PFSK-1 (cell line): ENCODE results near the gene DDX24.

Experiments
- FOXP2 ChIP-seq: optimal IDR thresholded peaks from 2 replicates; pipeline ENCODE3; 2011; ENCODE audit warnings: borderline replicate concordance, control low read depth, inconsistent platforms; ENCODE audit not compliant: insufficient read depth; ENCODE audit errors: extremely low read length, extremely low read depth
- POLR2AphosphoS5 ChIP-seq: IDR thresholded peaks from 2 replicates; pipeline ENCODE4 v1.6.1; 2012; ENCODE audit warnings: low read depth, mild to moderate bottlenecking, control low read depth, low read length, moderate library complexity
- SIN3A ChIP-seq: IDR thresholded peaks from 2 replicates; pipeline ENCODE4 v1.6.1; 2012; ENCODE audit warnings: mild to moderate bottlenecking, low read length, moderate library complexity, borderline replicate concordance; ENCODE audit not compliant: insufficient read depth
- TAF1 ChIP-seq: IDR thresholded peaks from 2 replicates; pipeline ENCODE4 v1.6.1; 2012; ENCODE audit warnings: low read length, control low read depth, borderline replicate concordance; ENCODE audit not compliant: insufficient read depth
- TF ChIP-seq, protein P1 (sequence below), 2 experiments: IDR thresholded peaks; 2 replicates each; pipeline versions ENCODE4 v1.6.1 to v1.8.0; 2011 to 2012; ENCODE audit warnings: low read depth in 2 of 2, low read length in 2 of 2, control low read depth in 1 of 2, inconsistent platforms in 1 of 2, mild to moderate bottlenecking in 1 of 2, moderate library complexity in 1 of 2; ENCODE audit not compliant: insufficient read depth in 1 of 2

Gene DDX24

DNA sequence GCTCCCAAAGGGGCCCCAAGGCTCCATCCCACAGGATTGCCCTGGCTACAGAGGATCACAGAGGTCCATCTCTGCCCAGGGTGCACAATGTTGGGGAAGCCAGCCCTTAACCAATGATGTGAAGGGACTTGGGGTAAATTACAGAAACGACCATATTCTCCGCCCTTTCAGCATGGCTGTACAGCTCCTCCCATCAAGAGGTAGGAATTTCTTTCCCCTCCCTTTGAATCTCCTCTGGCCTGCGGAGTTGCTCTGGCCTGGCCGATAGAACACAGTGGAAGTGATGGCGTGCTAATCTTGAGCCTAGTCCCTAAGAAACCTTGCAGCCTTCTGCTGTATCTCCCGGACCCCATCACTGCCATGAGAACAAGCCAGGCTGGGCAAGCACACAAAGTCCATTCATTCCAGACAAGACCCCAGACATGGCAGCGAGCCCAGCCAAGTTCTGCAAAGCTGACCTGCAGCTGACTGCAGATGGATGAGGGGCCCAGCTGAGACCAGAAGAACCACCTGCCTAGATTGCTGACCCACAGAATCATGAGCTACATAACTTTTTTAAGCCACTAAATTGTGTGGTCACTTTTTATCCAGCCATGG, 22.6 kb upstream of the DDX24 start:
- TF ChIP-seq TAF1, result no peak
- TF ChIP-seq FOXP2, result no peak
- TF ChIP-seq POLR2AphosphoS5, result no peak
- TF ChIP-seq SIN3A, result no peak
- TF ChIP-seq, protein P1, sequence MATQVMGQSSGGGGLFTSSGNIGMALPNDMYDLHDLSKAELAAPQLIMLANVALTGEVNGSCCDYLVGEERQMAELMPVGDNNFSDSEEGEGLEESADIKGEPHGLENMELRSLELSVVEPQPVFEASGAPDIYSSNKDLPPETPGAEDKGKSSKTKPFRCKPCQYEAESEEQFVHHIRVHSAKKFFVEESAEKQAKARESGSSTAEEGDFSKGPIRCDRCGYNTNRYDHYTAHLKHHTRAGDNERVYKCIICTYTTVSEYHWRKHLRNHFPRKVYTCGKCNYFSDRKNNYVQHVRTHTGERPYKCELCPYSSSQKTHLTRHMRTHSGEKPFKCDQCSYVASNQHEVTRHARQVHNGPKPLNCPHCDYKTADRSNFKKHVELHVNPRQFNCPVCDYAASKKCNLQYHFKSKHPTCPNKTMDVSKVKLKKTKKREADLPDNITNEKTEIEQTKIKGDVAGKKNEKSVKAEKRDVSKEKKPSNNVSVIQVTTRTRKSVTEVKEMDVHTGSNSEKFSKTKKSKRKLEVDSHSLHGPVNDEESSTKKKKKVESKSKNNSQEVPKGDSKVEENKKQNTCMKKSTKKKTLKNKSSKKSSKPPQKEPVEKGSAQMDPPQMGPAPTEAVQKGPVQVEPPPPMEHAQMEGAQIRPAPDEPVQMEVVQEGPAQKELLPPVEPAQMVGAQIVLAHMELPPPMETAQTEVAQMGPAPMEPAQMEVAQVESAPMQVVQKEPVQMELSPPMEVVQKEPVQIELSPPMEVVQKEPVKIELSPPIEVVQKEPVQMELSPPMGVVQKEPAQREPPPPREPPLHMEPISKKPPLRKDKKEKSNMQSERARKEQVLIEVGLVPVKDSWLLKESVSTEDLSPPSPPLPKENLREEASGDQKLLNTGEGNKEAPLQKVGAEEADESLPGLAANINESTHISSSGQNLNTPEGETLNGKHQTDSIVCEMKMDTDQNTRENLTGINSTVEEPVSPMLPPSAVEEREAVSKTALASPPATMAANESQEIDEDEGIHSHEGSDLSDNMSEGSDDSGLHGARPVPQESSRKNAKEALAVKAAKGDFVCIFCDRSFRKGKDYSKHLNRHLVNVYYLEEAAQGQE (IDR thresholded peaks at IDR 0.05; ENCODE audit: insufficient read depth in 1 of 2, low read depth in 2 of 2, low read length in 2 of 2), result no peak

DNA sequence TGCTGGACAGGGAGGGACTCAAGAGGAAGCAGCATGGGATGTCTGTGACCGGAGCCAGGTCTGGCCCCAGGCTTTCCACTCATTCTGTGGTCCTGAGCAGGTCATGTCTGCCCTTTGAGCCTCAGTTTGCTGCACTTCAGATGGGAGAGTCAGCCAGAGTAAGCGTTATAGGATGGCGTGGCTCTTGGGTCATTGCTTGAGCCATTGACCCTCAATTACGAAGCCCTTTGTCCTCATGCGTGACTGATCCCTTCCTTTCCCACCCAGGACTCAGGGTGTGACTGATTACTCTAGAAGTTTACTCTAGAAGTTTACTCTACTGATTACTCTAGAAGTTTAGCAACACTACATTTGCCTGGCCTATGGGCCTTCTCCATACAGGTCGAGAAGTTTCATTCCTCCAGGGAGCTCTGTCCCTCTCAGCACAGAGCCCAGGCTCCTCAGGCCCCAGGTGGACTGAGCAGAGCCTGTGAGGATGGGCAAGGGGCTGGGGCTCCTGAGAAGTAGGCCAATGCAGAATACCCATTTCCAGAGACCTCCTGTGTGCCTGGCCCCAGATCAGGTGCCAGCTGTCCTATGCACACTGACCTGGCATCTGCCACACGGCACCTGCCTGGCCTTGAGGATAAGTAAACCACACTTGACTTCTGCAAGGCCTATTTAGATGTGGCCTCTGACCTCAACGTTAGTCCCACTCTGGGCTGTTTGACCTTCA, 21.9 kb upstream of the DDX24 start:
- no peak for TF ChIP-seq TAF1
- TF ChIP-seq, protein P1 (IDR thresholded peaks at IDR 0.05; ENCODE audit: insufficient read depth in 1 of 2, low read depth in 2 of 2, low read length in 2 of 2), result no peak

DNA sequence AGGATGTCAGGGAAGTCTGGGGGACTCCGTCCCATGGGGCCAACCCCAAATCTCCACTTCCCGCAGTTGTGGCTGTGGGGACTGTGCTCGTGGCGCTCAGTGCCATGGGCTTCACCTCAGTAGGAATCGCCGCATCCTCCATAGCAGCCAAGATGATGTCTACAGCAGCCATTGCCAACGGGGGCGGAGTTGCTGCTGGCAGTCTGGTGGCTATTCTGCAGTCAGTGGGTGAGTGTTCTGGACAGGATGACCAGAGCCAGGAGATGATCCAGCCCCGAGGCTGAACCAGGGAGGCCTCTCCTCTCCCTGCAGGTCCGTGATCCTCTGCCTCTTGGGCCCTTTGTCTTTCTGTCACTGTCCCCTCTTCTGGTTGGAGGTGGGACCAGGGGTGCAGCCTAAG, 20.7 kb upstream of the DDX24 start:
- TF ChIP-seq, protein P1 (IDR thresholded peaks at IDR 0.05; ENCODE audit: insufficient read depth in 1 of 2, low read depth in 2 of 2, low read length in 2 of 2), result no peak
- TF ChIP-seq TAF1 (no peak), POLR2AphosphoS5 (no peak), SIN3A (no peak), FOXP2 (no peak)

DNA sequence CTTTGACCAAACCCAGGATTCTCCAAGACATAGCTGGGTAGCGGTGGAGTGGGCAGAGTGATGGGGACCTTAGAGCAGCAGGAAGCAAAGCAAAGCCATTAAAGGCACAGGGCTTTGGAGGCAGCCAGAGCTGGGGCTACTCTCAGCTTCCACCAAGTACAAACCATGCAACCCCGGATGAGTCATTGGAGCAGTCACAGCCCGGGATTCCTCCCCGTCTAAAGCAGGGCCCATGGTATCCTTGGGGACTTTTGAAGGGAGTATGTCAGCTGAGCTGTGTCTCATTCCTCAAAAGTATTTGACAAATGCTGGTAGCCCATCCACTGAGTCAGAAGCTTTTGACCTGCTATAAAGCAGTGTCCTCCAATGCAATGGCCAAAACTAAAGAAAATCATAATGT, 19.8 kb upstream of the DDX24 start:
- no peak for TF ChIP-seq TAF1
- no peak for TF ChIP-seq FOXP2
- TF ChIP-seq, protein P1 (IDR thresholded peaks at IDR 0.05; ENCODE audit: insufficient read depth in 1 of 2, low read depth in 2 of 2, low read length in 2 of 2), result no peak
- TF ChIP-seq SIN3A, result no peak
- no peak for TF ChIP-seq POLR2AphosphoS5

DNA sequence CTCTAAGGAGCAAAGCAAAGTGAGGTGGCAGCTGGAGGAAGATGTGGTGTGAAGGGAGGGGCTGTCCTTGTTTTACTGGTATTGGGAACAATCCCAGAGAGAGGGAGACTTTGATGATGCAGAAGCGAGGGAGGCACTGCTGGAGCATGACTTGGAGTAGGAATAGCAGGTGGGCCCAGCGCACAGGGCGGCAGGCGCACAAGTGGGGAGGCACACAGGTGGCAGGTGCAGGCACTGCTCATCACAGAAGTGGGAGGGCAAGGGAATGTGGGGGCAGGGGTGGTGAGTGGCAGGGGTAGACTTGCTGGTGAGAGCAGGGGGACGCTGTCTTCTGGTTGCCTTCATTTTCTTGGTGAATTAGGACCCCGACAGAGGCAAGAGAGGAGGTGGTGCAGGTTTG, 18.0 kb upstream of the DDX24 start:
- TF ChIP-seq, protein P1 (IDR thresholded peaks at IDR 0.05; ENCODE audit: insufficient read depth in 1 of 2, low read depth in 2 of 2, low read length in 2 of 2), result no peak
- TF ChIP-seq POLR2AphosphoS5 (no peak), TAF1 (no peak), SIN3A (no peak), FOXP2 (no peak)
